Adrenal gland (tissue), 12 donors: ENCODE results near the gene MRI1. TPM values are rescaled to one million over a fixed set of nuclear protein-coding genes. Genes with fewer than 3 reads are reported as not detected.
A peak's percentile ranks its signal among the peaks of the same experiment; 100 is the strongest.

ENCODE experiments used
- DNase-seq, 7 donors: peaks; one replicate each; pipeline ENCODE4 v3.0.0-alpha.2; 2019 to 2020
- H3K27ac ChIP-seq, 5 donors: fragments of 200-600 bp; sonication (generic) in 4 of 5; 1 replicate in 3 of 5; 2 replicates in 2 of 5; pipeline versions ENCODE4 v1.5.1 to v1.8.0; 2016 to 2020; ENCODE audit warnings: mild to moderate bottlenecking in 1 of 5
- H3K27me3 ChIP-seq: fragments of 200-600 bp; 2 replicates; pipeline ENCODE4 v1.8.0; 2021
- H3K36me3 ChIP-seq, 2 donors: fragments of 200-600 bp; replicated peaks in 1 of 2; 1 replicate in 1 of 2; 2 replicates in 1 of 2; pipeline versions ENCODE4 v1.5.1 to v1.8.0; 2018 to 2022
- H3K4me1 ChIP-seq, 2 donors: fragments of 200-600 bp; replicated peaks in 1 of 2; 1 replicate in 1 of 2; 2 replicates in 1 of 2; pipeline versions ENCODE4 v1.5.1 to v1.8.0; 2018 to 2021
- H3K4me3 ChIP-seq, 4 donors: fragments of 200-600 bp; sonication (generic) in 3 of 4; one replicate each; pipeline ENCODE4 v1.5.1; 2016 to 2018
- H3K9me3 ChIP-seq, 3 donors: fragments of 200-600 bp; sonication (generic) in 1 of 3; replicated peaks in 1 of 3; 1 replicate in 2 of 3; 2 replicates in 1 of 3; pipeline versions ENCODE4 v1.5.1 to v1.8.0; 2016 to 2021
- POLR2A ChIP-seq, 2 donors: fragments of 450-650 bp; IDR thresholded peaks; one replicate each; pipeline ENCODE4 v1.6.1; 2017; ENCODE audit warnings: antibody characterized with exemption in 2 of 2, mild to moderate bottlenecking in 2 of 2, moderate library complexity in 1 of 2
- WGBS, 4 donors: extraction: QIAGEN DNeasy Blood & Tissue Kit in 2 of 4; methylation state at CpG; one replicate each; pipeline versions ENCODE4 v1.1.5 to v1.1.7; 2013 to 2017; 5-methylcytosine and 5-hydroxymethylcytosine counted together
- intact Hi-C, 2 donors: fragments of 100-400 bp; cut with DNase I; formaldehyde crosslinking; loops; one replicate each; pipeline versions ENCODE4 v1.14.1 to v1.15.0; 2022 to 2023
- polyA plus RNA-seq, 3 donors: library from polyadenylated mRNA; stranded (reverse); fragments of 200-250 nt in 2 of 3; fragments of 350-450 nt in 1 of 3; fragmentation: Illumina TruSeq in 1 of 3; extraction: RNeasy Lipid Tissue Mini Kit (QIAGEN cat#74804) in 1 of 3; gene quantifications; one replicate each; pipeline ENCODE4 v1.2.3, GENCODE V29; 2013 to 2014
- total RNA-seq, 9 donors: library from RNA; depleted of rRNA in 4 of 9; stranded (reverse); fragments of >200 nt in 4 of 9; fragments of 120-200 nt in 1 of 9; fragmentation: NEBNext Ultra II Directional in 1 of 9; extraction: Animal tissue kit (Norgen Biotek cat#: 25700) in 1 of 9; gene quantifications; one replicate each; pipeline versions ENCODE4 v1.1.0 to v1.2.4, GENCODE V29; 2013 to 2023
- TF ChIP-seq, protein P1 (sequence below), 6 experiments: fragments of 450-650 bp in 4 of 6; fragments of 200-600 bp in 2 of 6; sonication (generic) in 1 of 6; IDR thresholded peaks; 1 replicate in 5 of 6; 2 replicates in 1 of 6; pipeline versions ENCODE4 v1.5.1 to v1.8.0; 2016 to 2021; ENCODE audit warnings: antibody characterized with exemption in 6 of 6, mild to moderate bottlenecking in 2 of 6, moderate library complexity in 1 of 6
- donor health status: healthy with polysubstance abuse.
- donor health status: Bipolar disorder and iron deficiency.
- donor health status: DM: yes; HTN: yes; CAD: no.
- donor health status: DM: no; HTN: no; CAD: no.
- donor health status: DM: no; HTN: no; CAD: no.
- donor health status: DM: yes; HTN: yes; CAD: no.

The MRI1 gene
- total and polyA plus RNA-seq, 12 donors: 11.9 to 69.6 (median 38.1) TPM

DNA sequence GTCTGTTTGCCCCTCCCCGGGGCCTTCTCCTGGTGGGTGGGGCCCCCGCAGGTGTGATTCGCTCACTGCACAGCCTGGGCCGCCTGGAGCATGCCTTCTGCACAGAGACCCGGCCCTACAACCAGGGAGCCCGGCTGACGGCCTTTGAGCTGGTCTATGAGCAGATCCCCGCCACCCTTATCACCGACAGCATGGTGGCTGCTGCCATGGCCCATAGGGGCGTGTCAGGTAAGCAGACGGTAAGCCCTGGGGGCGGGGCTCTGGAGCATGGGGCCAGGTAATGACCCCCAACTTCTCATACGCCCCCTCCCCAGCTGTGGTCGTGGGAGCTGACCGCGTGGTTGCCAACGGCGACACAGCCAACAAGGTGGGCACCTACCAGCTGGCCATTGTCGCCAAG lies 4.2 kb downstream of the MRI1 start:
- peaks cover 0 to 44% of the 10 kb centered on the region in 2 donors for H3K36me3 ChIP-seq
- WGBS, 4 donors: 80 to 100% (median 93%) methylated on average over 1 to 19 of the region's 19 CpGs

DNA sequence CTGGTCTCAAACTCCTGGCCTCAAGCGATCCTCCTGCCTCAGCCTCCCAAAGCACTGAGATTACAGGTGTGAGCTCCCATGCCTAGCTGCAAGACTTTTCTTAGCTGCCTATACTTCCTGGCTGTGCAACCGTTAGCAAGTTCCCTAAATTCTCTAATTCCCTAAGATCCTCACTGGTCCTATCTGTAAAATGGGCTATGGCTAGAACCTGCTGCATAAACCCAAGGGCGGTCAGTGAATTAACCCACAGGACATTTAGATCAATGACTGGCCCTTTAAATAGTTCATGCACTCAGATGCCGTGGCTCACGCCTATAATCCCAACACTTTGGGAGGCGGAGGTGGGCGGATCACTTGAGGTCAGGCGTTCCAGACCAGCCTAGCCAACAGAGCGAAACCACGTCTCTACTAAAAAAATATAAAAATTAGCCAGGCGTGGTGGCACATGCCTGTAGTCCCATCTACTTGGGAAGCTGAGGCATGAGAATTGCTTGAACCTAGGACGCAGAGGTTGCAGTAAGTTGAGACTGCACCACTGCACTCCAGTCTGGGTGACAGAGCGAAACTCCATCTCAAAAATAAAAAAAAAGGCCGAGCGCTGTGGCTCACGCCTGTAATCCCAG lies 5.8 kb downstream of the MRI1 start:
- H3K27ac ChIP-seq: no peak overlapping the region
- TF ChIP-seq POLR2A (IDR thresholded peaks at IDR 0.05): no peak
- TF ChIP-seq, protein P1, sequence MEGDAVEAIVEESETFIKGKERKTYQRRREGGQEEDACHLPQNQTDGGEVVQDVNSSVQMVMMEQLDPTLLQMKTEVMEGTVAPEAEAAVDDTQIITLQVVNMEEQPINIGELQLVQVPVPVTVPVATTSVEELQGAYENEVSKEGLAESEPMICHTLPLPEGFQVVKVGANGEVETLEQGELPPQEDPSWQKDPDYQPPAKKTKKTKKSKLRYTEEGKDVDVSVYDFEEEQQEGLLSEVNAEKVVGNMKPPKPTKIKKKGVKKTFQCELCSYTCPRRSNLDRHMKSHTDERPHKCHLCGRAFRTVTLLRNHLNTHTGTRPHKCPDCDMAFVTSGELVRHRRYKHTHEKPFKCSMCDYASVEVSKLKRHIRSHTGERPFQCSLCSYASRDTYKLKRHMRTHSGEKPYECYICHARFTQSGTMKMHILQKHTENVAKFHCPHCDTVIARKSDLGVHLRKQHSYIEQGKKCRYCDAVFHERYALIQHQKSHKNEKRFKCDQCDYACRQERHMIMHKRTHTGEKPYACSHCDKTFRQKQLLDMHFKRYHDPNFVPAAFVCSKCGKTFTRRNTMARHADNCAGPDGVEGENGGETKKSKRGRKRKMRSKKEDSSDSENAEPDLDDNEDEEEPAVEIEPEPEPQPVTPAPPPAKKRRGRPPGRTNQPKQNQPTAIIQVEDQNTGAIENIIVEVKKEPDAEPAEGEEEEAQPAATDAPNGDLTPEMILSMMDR (IDR thresholded peaks at IDR 0.05): no peak
- DNase-seq: no peak
- 85 to 93% (median 91%) methylated on average over 16 of the region's 16 CpGs for WGBS, 4 donors
- intact Hi-C loops: no loop called here
- no peaks in the 10 kb centered on the region for H3K9me3 ChIP-seq
- H3K27me3 ChIP-seq: no peaks in the 10 kb centered on the region
- peaks cover 11 to 15% of the 10 kb centered on the region in 2 donors for H3K4me1 ChIP-seq
- peaks cover 0 to 44% of the 10 kb centered on the region in 2 donors for H3K36me3 ChIP-seq
- H3K4me3 ChIP-seq: no peak overlapping the region

More for the DNA sequence above, 4.2 kb downstream of the MRI1 start:
- no peak overlapping the region for H3K27ac ChIP-seq
- peaks cover 4 to 12% of the 10 kb centered on the region in 2 donors for H3K4me1 ChIP-seq
- no peak overlapping the region for H3K4me3 ChIP-seq
- no peaks in the 10 kb centered on the region for H3K9me3 ChIP-seq
- TF ChIP-seq, protein P1 (IDR thresholded peaks at IDR 0.05): no peak
- no peak for TF ChIP-seq POLR2A (IDR thresholded peaks at IDR 0.05)
- no peak for DNase-seq
- intact Hi-C loops: no loop called here
- no peaks in the 10 kb centered on the region for H3K27me3 ChIP-seq

DNA sequence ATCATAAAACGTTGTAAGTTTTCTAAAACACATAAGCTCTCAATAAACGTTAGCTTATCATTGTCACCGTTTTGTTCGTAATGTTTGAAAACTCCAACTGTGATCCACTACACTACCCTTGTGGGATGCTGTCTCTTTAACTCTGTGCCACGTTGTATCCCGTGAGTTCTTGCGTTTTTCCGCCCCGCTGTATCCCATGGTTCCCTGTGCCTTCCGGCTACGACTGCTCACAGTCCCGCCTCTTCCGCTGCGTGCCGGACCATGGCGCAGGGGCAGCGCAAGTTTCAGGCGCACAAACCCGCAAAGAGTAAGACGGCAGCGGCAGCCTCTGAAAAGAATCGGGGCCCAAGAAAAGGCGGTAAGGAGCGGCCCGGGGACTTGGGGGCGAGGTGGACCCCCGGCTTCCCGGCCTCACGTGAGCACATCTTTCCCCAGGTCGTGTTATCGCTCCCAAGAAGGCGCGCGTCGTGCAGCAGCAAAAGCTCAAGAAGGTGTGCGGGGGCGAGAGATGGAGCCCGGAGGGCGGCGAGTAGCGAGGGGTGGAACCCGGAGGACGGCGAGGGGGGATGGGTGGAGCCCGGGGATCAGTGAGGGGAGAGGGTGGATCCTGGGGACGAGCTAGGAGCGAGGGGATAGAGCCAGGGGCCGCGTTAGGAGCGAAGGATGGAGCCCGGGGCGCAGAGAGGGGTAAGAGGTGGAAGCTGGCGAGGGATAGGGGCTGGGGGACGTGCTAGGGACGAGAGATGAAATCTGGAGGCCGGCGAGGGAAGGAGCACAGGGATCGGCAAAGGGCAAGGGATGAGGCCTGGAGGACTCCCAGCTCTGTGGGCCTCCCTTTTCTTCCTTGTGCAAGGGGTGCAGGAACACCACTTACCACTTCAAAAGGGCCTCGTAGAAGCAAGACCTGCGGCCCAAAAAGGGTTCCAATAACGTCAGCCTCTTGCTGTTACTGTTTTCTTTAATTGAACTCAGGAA lies 10.2 kb downstream of the MRI1 start, which contains the start of gene C19orf53:
Gene C19orf53 (plus strand): TSS at position 240 of the 975 bp plus-strand sequence. CDS start 22 bp downstream, at position 262.
- peaks cover 0 to 57% of the 10 kb centered on the region in 2 donors for H3K36me3 ChIP-seq
- peak within 1 kb of the TSS; percentile 81 to 95 (median 90) for H3K27ac ChIP-seq
- peak within 1 kb of the TSS; percentile 69 to 99 (median 92) for H3K4me3 ChIP-seq
- WGBS, 4 donors: 0 to 1% (median 1%) methylated on average over 27 to 61 of the region's 61 CpGs
- H3K27me3 ChIP-seq: no peaks in the 10 kb centered on the region
- peak; percentile 79 to 93 for TF ChIP-seq POLR2A (IDR thresholded peaks at IDR 0.05)
- TF ChIP-seq, protein P1 (IDR thresholded peaks at IDR 0.05): no peak
- intact Hi-C loops: no loop called here
- peak; percentile 89 to 96 (median 93) for DNase-seq
- H3K4me1 ChIP-seq: peaks cover 15 to 18% of the 10 kb centered on the region in 2 donors
- no peaks in the 10 kb centered on the region for H3K9me3 ChIP-seq

GRCh38 chr19:13778398-13778797 lies 14.1 kb downstream of the MRI1 start:
- 75 to 85% (median 83%) methylated on average over 5 to 9 of the region's 9 CpGs for WGBS, 4 donors

More at GRCh38 chr19:13778398-13778797, 14.1 kb downstream of the MRI1 start:
- no peak for TF ChIP-seq POLR2A (IDR thresholded peaks at IDR 0.05)
- TF ChIP-seq, protein P1 (IDR thresholded peaks at IDR 0.05): no peak
- peaks cover 25 to 26% of the 10 kb centered on the region in 2 donors for H3K4me1 ChIP-seq
- no peak for DNase-seq
- intact Hi-C loops: no loop called here
- H3K27me3 ChIP-seq: no peaks in the 10 kb centered on the region
- no peaks in the 10 kb centered on the region for H3K9me3 ChIP-seq
- H3K27ac ChIP-seq: no peak overlapping the region
- peaks cover 0 to 28% of the 10 kb centered on the region in 2 donors for H3K36me3 ChIP-seq
- H3K4me3 ChIP-seq: no peak overlapping the region
